GM21528 (cell line): ENCODE data around the gene NPAS3.

Experiments
- ATAC-seq: cut with Tn5 transposase; IDR thresholded peaks from one replicate; pipeline ENCODE4 v1.9.1; 2021; ENCODE audit warnings: mild to moderate bottlenecking, moderate library complexity; ENCODE audit not compliant: unreplicated experiment, low FRiP score

NPAS3 gene

GRCh38 chr14:33527023-33527634 lies 588.5 kb downstream of the NPAS3 start:
- ATAC-seq = no peak

GRCh38 chr14:33528655-33529054 lies 590.0 kb downstream of the NPAS3 start:
- ATAC-seq = no peak

GRCh38 chr14:33529787-33530757 lies 591.4 kb downstream of the NPAS3 start:
- no peak for ATAC-seq

GRCh38 chr14:33532553-33532952 lies 593.9 kb downstream of the NPAS3 start:
- ATAC-seq = no peak

GRCh38 chr14:33534104-33534503 lies 595.4 kb downstream of the NPAS3 start:
- ATAC-seq = no peak

GRCh38 chr14:33534632-33535031 lies 596.0 kb downstream of the NPAS3 start:
- no peak for ATAC-seq

- no peak for ATAC-seq
Measured at GRCh38 chr14:33539918-33540357, 601.3 kb downstream of the NPAS3 start.

- no peak for ATAC-seq
Measured at GRCh38 chr14:33541171-33541570, 602.5 kb downstream of the NPAS3 start.

GRCh38 chr14:33542338-33543287 lies 603.9 kb downstream of the NPAS3 start:
- ATAC-seq = no peak

- ATAC-seq = no peak
Measured at GRCh38 chr14:33545696-33546095, 607.0 kb downstream of the NPAS3 start.

GRCh38 chr14:33548606-33549005 lies 609.9 kb downstream of the NPAS3 start:
- ATAC-seq = no peak

- ATAC-seq = no peak
Measured at GRCh38 chr14:33551963-33552362, 613.3 kb downstream of the NPAS3 start.

GRCh38 chr14:33553706-33554278 lies 615.1 kb downstream of the NPAS3 start:
- ATAC-seq = no peak

GRCh38 chr14:33554988-33555387 lies 616.3 kb downstream of the NPAS3 start:
- ATAC-seq = no peak

- ATAC-seq = no peak
Measured at GRCh38 chr14:33555710-33556350, 617.2 kb downstream of the NPAS3 start.

- ATAC-seq = no peak
Measured at GRCh38 chr14:33556382-33557121, 617.9 kb downstream of the NPAS3 start.

- ATAC-seq = no peak
Measured at GRCh38 chr14:33560718-33561431, 622.2 kb downstream of the NPAS3 start.

- ATAC-seq = no peak
Measured at GRCh38 chr14:33561488-33562175, 623.0 kb downstream of the NPAS3 start.
